ENCODE data around the gene NKD2.
"Not testable (repeated sequence)": the region's sequence is repeated elsewhere in the genome, so short reads cannot be mapped to it uniquely, and the experiment has no call there.

The NKD2 gene

DNA sequence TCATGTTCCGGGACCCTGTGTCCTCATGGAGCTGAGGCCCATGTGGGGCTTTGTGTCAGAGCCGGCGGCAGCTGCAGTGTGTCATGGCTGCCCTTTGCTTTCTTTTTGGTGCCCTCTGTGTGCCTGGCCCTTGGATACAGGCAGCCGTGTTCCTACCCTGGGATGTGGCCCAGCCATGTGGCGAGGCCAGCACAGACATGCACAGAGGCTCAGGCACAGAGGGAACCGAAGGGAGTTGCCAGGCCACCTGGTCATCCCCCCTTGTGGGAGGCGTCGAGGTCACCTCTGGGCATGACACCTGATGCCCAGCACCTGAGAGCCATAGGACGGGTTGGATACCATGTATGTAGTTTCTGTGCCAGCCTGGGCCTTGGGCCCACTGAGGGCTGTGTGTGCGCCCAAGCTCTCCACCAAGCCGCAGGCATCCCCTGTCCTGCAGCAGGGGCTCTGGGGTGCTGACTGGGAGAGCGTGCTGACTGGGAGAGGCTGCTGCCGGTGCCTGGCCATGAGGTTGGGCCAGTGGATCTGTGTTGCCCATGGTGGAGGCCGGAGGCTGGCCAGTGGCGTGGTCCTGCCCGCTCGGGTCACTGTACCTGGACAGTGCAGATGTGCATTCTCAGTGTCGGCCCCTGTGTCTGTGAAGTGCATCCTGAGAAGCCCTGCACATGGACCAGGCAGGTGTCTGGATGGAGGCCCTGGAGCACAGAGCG lies 4.8 kb downstream of the NKD2 start:
- no peak for DNase-seq (ENCODE audit: low spot score)

DNA sequence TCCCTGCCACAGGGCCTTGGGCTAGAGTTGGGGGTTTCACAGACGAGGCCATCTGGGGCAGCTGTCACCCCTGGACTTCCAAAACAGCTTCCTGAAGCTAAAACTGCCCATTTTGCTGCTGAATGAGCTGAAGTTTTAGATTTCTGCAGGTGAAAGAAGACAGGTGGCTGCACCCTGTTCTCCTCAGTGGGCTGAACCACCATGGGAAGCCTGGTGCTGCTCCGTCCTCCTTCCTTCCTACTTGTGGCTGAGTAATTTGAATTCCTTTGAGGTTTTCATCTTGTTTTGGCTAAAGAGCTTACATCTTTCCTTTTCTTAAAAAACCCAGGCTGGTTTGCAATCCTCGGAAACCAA lies 5.3 kb downstream of the NKD2 start:
- no peak for DNase-seq (ENCODE audit: low spot score)

- DNase-seq (ENCODE audit: low spot score), result no peak
Observed at GRCh38 chr5:1014346-1014745, 5.7 kb downstream of the NKD2 start.

DNA sequence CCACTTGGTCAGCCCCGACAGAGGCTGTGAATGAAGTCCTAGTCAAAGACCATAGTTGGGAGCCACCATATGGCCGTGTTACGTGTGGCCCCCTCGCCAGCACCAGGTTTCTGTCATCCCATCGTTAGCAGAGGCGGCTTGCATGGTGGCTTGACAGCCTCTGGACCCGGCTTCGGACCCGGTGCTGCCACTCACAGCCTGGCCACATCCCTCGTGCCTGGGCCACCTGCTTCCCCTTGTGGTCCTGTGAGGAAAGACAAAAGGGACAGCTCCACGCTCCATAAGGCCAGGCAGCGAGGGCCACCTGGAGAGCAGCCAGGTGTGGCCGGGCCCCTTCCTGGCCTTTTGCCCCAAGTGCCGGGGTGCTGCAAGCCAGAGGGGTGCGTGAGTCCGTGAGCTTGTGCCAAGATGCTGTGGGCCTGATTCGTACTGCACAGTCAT lies 6.2 kb downstream of the NKD2 start:
- no peak for DNase-seq (ENCODE audit: low spot score)

DNA sequence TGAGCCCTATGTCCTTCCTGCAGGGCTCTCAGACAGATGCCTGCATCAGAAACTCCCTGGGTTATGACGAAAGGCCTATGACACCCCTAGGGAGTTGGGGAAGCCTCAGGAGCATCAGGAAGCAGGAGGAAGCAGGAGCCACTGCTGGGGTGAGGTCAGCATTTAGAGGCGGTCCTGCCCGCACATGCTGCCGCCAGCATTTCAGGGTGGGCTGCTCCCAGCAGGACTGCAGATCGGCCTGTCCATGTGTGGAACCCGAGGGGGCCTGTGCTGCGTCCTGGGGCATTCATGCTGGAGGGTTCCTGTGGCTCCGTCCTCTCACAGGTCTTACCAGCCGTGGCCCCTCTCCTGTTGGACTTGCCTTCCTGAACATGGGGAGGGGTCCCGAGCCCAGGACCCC lies 6.9 kb downstream of the NKD2 start:
- DNase-seq (ENCODE audit: low spot score), result no peak

GRCh38 chr5:1016036-1016435 lies 7.4 kb downstream of the NKD2 start:
- no peak for DNase-seq (ENCODE audit: low spot score)

DNA sequence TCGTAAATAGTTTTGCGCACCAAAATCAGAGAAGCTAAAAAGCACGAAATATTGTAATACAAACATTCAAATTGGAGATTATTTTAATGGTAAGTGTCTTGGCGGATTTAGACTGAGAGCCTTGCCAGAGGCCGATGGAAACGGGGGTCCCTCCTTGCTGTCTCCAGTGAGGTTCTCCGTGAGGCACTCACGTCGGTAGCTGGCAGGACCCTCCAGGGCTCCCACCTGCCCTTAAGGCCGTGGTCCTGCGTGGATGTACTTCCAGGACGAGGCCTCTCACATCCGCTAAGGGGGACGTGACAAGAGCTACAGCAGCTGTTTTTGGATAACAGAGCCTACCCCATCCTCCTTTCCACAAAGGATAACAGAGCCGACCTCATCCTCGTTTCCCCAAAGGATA lies 7.9 kb downstream of the NKD2 start:
- DNase-seq (ENCODE audit: low spot score), result no peak

DNA sequence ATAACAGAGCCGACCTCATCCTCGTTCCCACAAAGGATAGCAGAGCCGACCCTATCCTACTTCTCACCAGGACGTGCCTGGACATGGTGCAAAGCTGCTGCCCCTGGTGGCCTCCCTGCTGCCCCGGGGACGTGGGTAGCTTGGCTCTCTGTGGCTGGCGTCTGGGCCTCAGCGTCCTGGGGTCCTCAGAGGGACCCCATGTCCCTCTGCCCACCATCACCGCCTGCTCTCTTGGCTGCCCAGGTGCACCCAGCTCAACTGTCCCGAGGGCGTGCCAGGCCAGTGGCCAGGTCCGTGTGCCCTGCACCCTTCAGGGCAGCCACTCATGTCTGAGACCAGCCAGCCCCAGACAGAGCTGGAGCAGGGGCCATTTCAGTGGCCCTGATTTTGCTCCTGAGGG lies 8.5 kb downstream of the NKD2 start:
- DNase-seq (ENCODE audit: low spot score), result no peak

- no peak for DNase-seq (ENCODE audit: low spot score)
Observed at GRCh38 chr5:1017691-1018455, 9.3 kb downstream of the NKD2 start.

GRCh38 chr5:1018596-1018995 lies 10.0 kb downstream of the NKD2 start:
- no peak for DNase-seq (ENCODE audit: low spot score)

DNA sequence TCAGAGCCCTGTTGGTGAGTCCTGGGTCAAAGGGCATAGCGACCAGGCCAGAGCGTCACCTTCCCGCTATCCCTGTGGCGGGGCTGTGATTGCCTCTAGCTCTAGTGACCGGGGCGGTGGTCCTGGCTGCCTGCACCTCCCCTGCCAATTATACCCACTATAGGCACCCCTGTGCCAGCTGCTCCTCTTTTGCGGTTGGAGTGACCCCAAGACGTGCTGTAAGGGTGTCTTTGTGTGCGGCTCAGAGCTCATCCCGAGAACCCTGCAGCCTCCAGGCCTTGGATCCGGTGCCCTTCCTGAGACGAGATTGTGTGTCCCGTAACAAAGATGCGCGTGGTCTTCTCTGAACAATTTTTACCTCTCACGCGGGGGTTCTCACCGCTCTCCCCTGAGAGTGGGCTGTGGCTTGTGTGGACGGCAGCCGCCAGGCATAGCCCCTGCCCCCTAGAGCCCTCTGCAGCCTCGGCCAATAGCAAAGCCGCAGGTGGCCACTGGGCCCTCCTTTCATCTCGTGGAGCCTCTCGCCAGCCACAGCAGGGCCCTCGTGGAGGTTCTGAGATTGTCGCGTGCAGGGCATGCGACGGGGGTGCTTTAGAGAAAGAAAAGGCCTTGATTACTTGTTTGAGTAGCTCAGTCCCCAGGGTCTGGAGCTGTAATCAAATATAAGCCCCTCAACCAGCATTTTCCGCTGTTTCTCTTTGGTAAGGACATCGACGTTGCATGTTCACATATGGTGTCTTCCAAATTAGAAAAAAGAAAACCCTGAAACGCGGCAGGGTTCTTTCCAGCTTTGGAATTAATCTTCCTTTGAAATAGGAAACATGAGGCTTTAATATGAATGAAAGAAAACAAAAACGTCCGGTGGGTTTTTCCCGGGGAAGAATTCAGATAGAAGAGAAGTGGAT lies 10.7 kb downstream of the NKD2 start:
- DNase-seq (ENCODE audit: low spot score), result no peak

GRCh38 chr5:1020452-1020961 lies 11.9 kb downstream of the NKD2 start:
- DNase-seq (ENCODE audit: low spot score), result no peak

- no peak for DNase-seq (ENCODE audit: low spot score)
Observed at GRCh38 chr5:1021136-1021968, 12.8 kb downstream of the NKD2 start.

GRCh38 chr5:1021969-1022336 lies 13.4 kb downstream of the NKD2 start:
- DNase-seq (ENCODE audit: low spot score), result not testable (repeated sequence)

GRCh38 chr5:1026700-1027621 lies 18.4 kb downstream of the NKD2 start:
- no peak for DNase-seq (ENCODE audit: low spot score)

GRCh38 chr5:1027631-1028441 lies 19.2 kb downstream of the NKD2 start:
- no peak for DNase-seq (ENCODE audit: low spot score)

DNA sequence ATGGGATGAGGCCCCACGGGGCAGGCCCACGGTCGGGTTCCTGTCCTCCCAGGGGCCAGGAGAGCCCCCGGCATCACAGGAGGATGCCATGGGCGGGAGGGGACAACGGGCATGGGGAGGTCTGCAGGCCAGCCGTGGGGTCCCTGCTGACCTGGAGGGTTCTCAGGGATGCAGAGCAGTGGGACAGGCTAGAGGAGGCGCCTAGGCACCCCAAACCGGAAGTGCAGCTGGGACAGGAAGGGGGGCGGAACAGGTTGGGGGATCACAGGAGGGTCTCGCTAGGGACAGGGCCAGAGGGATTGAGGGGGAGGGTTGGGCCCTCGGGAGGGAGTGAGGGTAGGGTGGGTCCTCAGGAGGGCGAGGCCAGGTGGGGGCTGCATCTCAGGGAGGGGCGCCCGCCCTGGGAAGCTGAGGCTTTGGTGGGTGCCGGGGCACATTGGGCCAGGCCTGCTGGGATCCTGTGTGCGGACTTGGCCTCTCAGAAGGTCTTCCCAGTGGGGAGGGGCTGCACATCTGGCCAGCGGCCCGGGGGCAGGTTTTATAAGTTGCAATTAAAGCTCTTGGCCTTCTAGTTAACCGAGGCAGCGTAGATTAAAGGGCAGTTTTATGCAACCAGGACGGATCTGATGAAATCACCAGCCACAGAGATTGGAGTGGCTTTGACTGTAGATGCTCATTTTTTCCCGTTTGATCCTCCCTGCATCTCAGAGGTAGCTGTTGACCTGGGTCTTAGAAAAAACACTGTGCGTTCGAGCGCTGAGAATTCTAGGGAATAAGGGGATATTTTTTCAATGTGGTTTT lies 20.1 kb downstream of the NKD2 start:
- no peak for DNase-seq (ENCODE audit: low spot score)

DNA sequence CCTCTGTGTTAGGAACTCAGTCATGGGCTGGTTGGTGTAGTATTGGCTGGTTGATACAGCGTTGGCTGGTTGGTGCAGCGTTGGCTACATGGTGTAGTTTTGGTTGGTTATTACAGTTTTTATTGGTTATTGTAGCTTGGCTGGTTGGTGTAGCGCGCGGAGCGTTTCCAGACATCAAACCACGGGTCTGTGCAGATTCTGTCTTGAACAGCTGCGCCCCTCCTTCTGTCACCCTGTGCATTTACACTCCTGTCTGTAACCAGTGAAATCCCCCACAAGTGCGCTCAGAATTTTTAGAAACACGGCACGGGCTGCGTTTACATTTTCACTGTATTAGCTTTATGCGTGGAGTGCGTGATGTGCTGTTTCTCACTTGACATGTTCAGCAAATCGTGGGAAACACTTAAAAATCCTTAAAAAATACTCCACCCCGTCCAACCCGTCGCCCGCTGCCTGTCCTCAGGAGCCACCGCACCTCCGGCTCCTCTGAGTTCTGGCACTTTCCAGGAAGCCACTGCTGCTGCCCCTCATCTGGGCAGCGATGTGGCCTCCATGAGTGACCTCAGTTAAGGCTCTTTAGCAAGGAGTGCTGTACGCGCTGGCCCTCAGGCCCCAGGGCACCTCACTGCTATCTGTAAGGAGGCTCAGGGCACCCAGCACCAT lies 20.8 kb downstream of the NKD2 start:
- DNase-seq (ENCODE audit: low spot score), result no peak

Measured in LoVo (cell line).